Activated CD8-positive, alpha-beta memory T cell treated with anti-CD3 and anti-CD28 coated beads, Interleukin-2, amount 50 U/mL, for 1 hour (primary cell): ENCODE data around the gene IL10.
A peak's percentile ranks its signal among the peaks of the same experiment; 100 is the strongest.
"Not testable (repeated sequence)": the region's sequence is repeated elsewhere in the genome, so short reads cannot be mapped to it uniquely, and the experiment has no call there.

ENCODE experiments used
- DNase-seq: peaks from one replicate; pipeline ENCODE4 v3.0.0-alpha.2; 2020; ENCODE audit errors: extremely low read depth

Gene IL10

GRCh38 chr1:206793620-206794019 lies 21.3 kb upstream of the IL10 start:
- DNase-seq: no peak

GRCh38 chr1:206792939-206793607 lies 20.8 kb upstream of the IL10 start:
- no peak for DNase-seq

- DNase-seq: no peak
Measured at GRCh38 chr1:206790502-206791250, 18.4 kb upstream of the IL10 start.

- DNase-seq: no peak
Measured at GRCh38 chr1:206788487-206789050, 16.3 kb upstream of the IL10 start.

- DNase-seq: no peak
Measured at GRCh38 chr1:206787891-206788290, 15.6 kb upstream of the IL10 start.

GRCh38 chr1:206786212-206786886 lies 14.1 kb upstream of the IL10 start:
- DNase-seq: no peak

GRCh38 chr1:206785182-206785765 lies 13.0 kb upstream of the IL10 start:
- no peak for DNase-seq

- DNase-seq: no peak
Measured at GRCh38 chr1:206784471-206784903, 12.2 kb upstream of the IL10 start.

GRCh38 chr1:206783506-206783905 lies 11.2 kb upstream of the IL10 start:
- no peak for DNase-seq

- no peak for DNase-seq
Measured at GRCh38 chr1:206782448-206782847, 10.2 kb upstream of the IL10 start.

GRCh38 chr1:206779638-206780037 lies 7.3 kb upstream of the IL10 start:
- no peak for DNase-seq

GRCh38 chr1:206778911-206779310 lies 6.6 kb upstream of the IL10 start:
- DNase-seq: not testable (repeated sequence)

GRCh38 chr1:206778031-206778430 lies 5.7 kb upstream of the IL10 start:
- no peak for DNase-seq

GRCh38 chr1:206776229-206776628 lies 3.9 kb upstream of the IL10 start:
- no peak for DNase-seq

GRCh38 chr1:206774093-206774492 lies 1.8 kb upstream of the IL10 start:
- DNase-seq: no peak

- DNase-seq: no peak
Measured at GRCh38 chr1:206771338-206771692, 979 bp downstream of the IL10 start.

- DNase-seq: no peak
Measured at GRCh38 chr1:206770531-206771337, 1.6 kb downstream of the IL10 start, which contains the start of gene IL19. IL19 (plus strand) TSS chr1:206770773; CDS start chr1:206836663, 65,890 bp downstream.

GRCh38 chr1:206769304-206769731 lies 3.0 kb downstream of the IL10 start:
- no peak for DNase-seq

- DNase-seq: no peak
Measured at GRCh38 chr1:206768472-206769303, 3.6 kb downstream of the IL10 start.

GRCh38 chr1:206766251-206766856 lies 5.9 kb downstream of the IL10 start:
- peak; percentile 41 for DNase-seq
